ENCODE data around the gene PCDHGB6. TPM values are rescaled to one million over a fixed set of nuclear protein-coding genes. Genes with fewer than 3 reads are reported as not detected.
"Not testable (repeated sequence)": the region's sequence is repeated elsewhere in the genome, so short reads cannot be mapped to it uniquely, and the experiment has no call there.

The PCDHGB6 gene
- total RNA-seq, 4 donors from 2014 or later, result 1.4 to 4.6 (median 2.9) TPM

GRCh38 chr5:141388661-141389060 lies 19.2 kb upstream of the PCDHGB6 start:
- no peak overlapping the region for H3K27ac ChIP-seq
- H3K36me3 ChIP-seq, result no peaks in the 10 kb centered on the region
- no peak for TF ChIP-seq POLR2A (IDR thresholded peaks at IDR 0.05)
- no peak for TF ChIP-seq CTCF (IDR thresholded peaks at IDR 0.05 in 4 of 5, conservative IDR thresholded peaks at IDR 0.05 in 1 of 5)
- ATAC-seq (no peak), DNase-seq (no peak)
- intact Hi-C loops (cut with DNase I; ENCODE audit: low total_unique reads), result no loop called here
- in situ Hi-C loops (cut with MboI; ENCODE audit: low sequenced_read_pairs in 4 of 4), result no loop called here
- H3K4me3 ChIP-seq, result peak overlapping the region in 1 of 4 donors; percentile 20
- peaks cover 0 to 5% (median 5%) of the 10 kb centered on the region in 3 donors for H3K9me3 ChIP-seq
- peaks cover 0 to 11% (median 2%) of the 10 kb centered on the region in 3 donors for H3K27me3 ChIP-seq
- peaks cover 4% of the 10 kb centered on the region in 2 donors for H3K4me1 ChIP-seq

GRCh38 chr5:141389153-141390042 lies 18.4 kb upstream of the PCDHGB6 start:
- peaks cover 0 to 15% (median 2%) of the 10 kb centered on the region in 3 donors for H3K27me3 ChIP-seq
- TF ChIP-seq CTCF (IDR thresholded peaks at IDR 0.05 in 4 of 5, conservative IDR thresholded peaks at IDR 0.05 in 1 of 5), result no peak
- no peak for TF ChIP-seq POLR2A (IDR thresholded peaks at IDR 0.05)
- DNase-seq, result no peak
- no peak overlapping the region for H3K27ac ChIP-seq
- intact Hi-C loops (cut with DNase I; ENCODE audit: low total_unique reads), result no loop called here
- H3K9me3 ChIP-seq, result peaks cover 0 to 5% (median 5%) of the 10 kb centered on the region in 3 donors
- H3K4me3 ChIP-seq, result no peak overlapping the region
- H3K4me1 ChIP-seq, result peaks cover 4% of the 10 kb centered on the region in 2 donors
- in situ Hi-C loops (cut with MboI; ENCODE audit: low sequenced_read_pairs in 4 of 4), result no loop called here
- no peaks in the 10 kb centered on the region for H3K36me3 ChIP-seq
- no peak for ATAC-seq

GRCh38 chr5:141392429-141393198 lies 15.2 kb upstream of the PCDHGB6 start, which contains the start of gene PCDHGA8:
Gene PCDHGA8, plus strand, starts transcription at chr5:141392633. Its CDS starts 181 bp downstream, at chr5:141392814.
- Histone ChIP-seq H3K4me3 (peak within 1 kb of the TSS; percentile 9 to 41 (median 12)), H3K9me3 (peaks cover 0 to 5% (median 5%) of the 10 kb centered on the region in 3 donors), H3K36me3 (no peaks in the 10 kb centered on the region), H3K4me1 (peaks cover 0 to 6% of the 10 kb centered on the region in 2 donors), H3K27ac (no peak within 1 kb of the TSS), H3K27me3 (peaks cover 0 to 21% (median 2%) of the 10 kb centered on the region in 3 donors)
- intact Hi-C loops (cut with DNase I; ENCODE audit: low total_unique reads) (no loop called here), in situ Hi-C loops (cut with MboI; ENCODE audit: low sequenced_read_pairs in 4 of 4) (no loop called here)
- ATAC-seq, result peak in 1 of 2 donors; percentile 37
- DNase-seq, result no peak
- TF ChIP-seq POLR2A (IDR thresholded peaks at IDR 0.05), result no peak
- TF ChIP-seq CTCF (IDR thresholded peaks at IDR 0.05 in 4 of 5, conservative IDR thresholded peaks at IDR 0.05 in 1 of 5), result peak in 3 of 5 experiments; percentile 18 to 48 (median 20)

GRCh38 chr5:141393267-141393666 lies 14.6 kb upstream of the PCDHGB6 start:
- no peak for ATAC-seq
- H3K9me3 ChIP-seq, result peaks cover 0 to 5% (median 5%) of the 10 kb centered on the region in 3 donors
- H3K4me1 ChIP-seq, result peaks cover 0 to 6% of the 10 kb centered on the region in 2 donors
- TF ChIP-seq POLR2A (IDR thresholded peaks at IDR 0.05) (no peak), CTCF (IDR thresholded peaks at IDR 0.05 in 4 of 5, conservative IDR thresholded peaks at IDR 0.05 in 1 of 5) (no peak)
- intact Hi-C loops (cut with DNase I; ENCODE audit: low total_unique reads) (no loop called here), in situ Hi-C loops (cut with MboI; ENCODE audit: low sequenced_read_pairs in 4 of 4) (no loop called here)
- H3K36me3 ChIP-seq, result no peaks in the 10 kb centered on the region
- no peak for DNase-seq
- no peak overlapping the region for H3K27ac ChIP-seq
- peaks cover 0 to 21% (median 2%) of the 10 kb centered on the region in 3 donors for H3K27me3 ChIP-seq
- H3K4me3 ChIP-seq, result peak overlapping the region in 1 of 4 donors; percentile 41

- DNase-seq; H3K36me3 ChIP-seq; in situ Hi-C loops (cut with MboI; ENCODE audit: low sequenced_read_pairs in 4 of 4); H3K9me3 ChIP-seq; intact Hi-C loops (cut with DNase I; ENCODE audit: low total_unique reads); H3K4me3 ChIP-seq; H3K27ac ChIP-seq; ATAC-seq: not testable (repeated sequence)
- peaks cover 0 to 21% (median 0%) of the 10 kb centered on the region in 3 donors for H3K27me3 ChIP-seq
- H3K4me1 ChIP-seq, result peaks cover 6 to 16% of the 10 kb centered on the region in 2 donors
These were observed 13.2 kb upstream of the PCDHGB6 start for GRCh38 chr5:141394401-141395187.
